ENCODE measurements around the gene SEC24B.
"Not testable (repeated sequence)": the region's sequence is repeated elsewhere in the genome, so short reads cannot be mapped to it uniquely, and the experiment has no call there.

Gene SEC24B

DNA sequence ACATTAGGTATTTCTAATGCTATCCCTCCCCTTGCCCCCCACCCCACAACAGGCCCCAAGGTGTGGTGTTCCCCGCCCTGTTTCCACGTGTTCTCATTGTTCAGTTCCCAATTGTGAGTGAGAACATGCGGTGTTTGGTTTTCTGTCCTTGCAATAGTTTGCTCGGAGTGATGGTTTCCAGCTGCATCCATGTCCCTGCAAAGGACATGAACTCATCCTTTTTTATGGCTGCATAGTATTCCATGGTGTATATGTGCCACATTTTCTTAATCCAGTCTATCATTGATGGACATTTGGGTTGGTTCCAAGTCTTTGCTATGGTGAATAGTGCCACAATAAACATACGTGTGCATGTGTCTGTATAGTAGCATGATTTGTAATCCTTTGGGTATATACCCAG, 146.4 kb downstream of the SEC24B start:
- DNase-seq (ENCODE audit: low read depth), result not testable (repeated sequence)

DNA sequence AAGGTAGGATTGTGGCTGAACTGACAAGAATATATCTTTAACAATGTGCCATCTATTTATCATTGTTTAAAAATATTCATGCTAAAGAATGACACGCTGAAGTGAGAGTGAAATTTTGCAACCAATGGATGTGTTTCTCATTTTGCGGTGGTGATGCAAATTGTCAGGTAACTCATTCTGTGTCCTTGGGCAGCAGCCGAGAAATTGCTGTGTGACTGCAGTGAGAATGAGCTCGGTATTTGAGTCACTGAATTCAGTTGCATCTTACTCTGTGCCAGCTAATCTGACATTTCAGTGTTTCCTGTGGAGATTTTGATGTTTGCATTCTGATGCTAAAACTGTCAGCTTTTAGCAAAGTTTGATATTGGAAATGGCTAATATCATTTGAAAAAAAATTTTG, 154.6 kb downstream of the SEC24B start:
- DNase-seq (ENCODE audit: low read depth), result no peak

DNA sequence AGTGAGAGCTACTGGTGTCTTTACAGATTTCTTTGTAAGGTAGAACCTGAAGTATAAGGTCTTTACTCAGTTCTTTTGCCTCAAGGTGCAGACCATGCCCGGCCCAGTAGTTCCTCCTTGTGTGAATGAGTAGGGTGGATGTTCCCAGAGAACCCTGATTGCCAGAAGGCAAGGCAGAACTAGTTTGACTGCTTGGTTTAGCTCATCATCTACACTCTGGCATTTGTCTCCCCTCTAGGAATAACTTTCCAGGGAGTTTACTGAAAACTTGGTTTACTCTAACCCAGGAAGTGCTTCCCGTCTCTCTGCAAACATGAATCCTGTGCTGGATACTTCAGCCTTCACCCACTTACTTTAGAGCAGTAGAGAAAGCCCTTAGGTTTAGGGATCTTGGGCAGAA, 155.5 kb downstream of the SEC24B start:
- no peak for DNase-seq (ENCODE audit: low read depth)

DNA sequence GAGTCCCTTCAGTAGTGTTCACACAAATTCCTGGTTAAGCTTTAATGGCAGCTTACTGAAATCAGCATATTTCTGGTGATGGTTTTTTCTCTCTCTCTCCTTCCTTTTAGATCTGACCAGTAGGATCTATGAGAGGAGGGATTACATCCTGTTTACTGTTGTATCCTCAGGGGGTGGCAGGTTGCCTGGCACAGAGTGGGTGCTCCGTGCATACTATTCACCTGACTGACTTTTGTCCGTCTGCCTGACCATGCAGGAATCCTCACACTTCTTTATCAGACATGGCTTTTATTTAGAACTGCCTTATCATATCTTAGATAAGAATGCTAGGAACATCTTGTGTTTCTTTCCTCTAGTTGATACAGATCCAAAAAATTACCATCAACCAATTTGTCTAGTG, 156.0 kb downstream of the SEC24B start:
- DNase-seq (ENCODE audit: low read depth), result no peak

Measured in fibroblast of the conjunctiva (primary cell).